ENCODE data around the gene APCDD1.

Gene APCDD1

DNA sequence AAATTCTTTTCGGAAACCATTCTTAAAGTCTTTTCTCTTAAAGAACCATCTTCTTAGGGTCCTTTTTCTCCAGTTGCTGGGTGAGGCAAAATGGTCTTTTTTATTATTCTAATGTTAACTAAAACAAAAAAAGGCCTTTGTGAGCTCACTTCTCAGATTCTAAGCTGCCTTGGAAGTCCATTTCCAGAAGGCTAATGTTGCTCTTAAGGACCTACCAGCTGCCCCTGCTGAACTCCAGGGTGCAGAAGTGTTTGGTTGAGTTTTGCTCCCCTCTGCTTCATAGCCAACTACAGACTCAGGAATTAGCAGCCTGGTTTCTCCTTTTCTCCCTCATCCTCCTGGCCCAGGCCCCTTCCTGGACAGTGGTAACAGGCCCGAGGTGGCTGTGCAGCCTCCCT lies 23.4 kb downstream of the APCDD1 start:
- H3K36me3 ChIP-seq (ENCODE audit: control insufficient read depth, insufficient read depth, low read length, severe bottlenecking), result peaks cover 79% of the 10 kb centered on the region
- DNase-seq (ENCODE audit: low read depth), result no peak
- no peak overlapping the region for H3K9ac ChIP-seq (ENCODE audit: low read length)
- no peaks in the 10 kb centered on the region for H3K9me3 ChIP-seq (ENCODE audit: control insufficient read depth, low read length)
- peaks cover 4% of the 10 kb centered on the region for H3K4me1 ChIP-seq (ENCODE audit: control insufficient read depth, insufficient read depth, low read length)
- no peak overlapping the region for H3K4me3 ChIP-seq (ENCODE audit: low read length)
- H3K27me3 ChIP-seq (replicated peaks; ENCODE audit: control insufficient read depth, insufficient read depth, low read length), result no peaks in the 10 kb centered on the region

DNA sequence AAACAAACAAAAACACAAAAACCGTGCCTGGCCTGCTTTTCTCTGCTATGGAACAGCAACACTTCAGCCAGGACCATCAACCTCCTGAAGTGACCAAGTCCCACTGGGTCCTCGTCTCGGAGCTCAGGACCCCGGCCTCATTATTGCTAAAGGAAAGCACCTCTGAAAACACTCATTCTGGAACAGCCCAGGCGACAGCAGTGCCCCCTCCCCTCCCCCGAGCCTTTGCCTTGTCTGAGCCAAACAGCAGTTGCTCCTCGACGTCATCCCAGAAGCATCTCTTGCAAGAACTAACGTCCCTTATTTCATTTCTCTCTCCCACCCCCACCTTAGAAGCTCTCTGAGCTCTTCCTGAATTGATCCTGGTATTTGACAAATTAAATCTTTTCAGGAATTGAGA lies 27.4 kb downstream of the APCDD1 start:
- H3K4me1 ChIP-seq (ENCODE audit: control insufficient read depth, insufficient read depth, low read length), result peaks cover 4% of the 10 kb centered on the region
- no peak overlapping the region for H3K9ac ChIP-seq (ENCODE audit: low read length)
- DNase-seq (ENCODE audit: low read depth), result no peak
- H3K9me3 ChIP-seq (ENCODE audit: control insufficient read depth, low read length), result no peaks in the 10 kb centered on the region
- H3K27me3 ChIP-seq (replicated peaks; ENCODE audit: control insufficient read depth, insufficient read depth, low read length), result no peaks in the 10 kb centered on the region
- peaks cover 75% of the 10 kb centered on the region for H3K36me3 ChIP-seq (ENCODE audit: control insufficient read depth, insufficient read depth, low read length, severe bottlenecking)
- H3K4me3 ChIP-seq (ENCODE audit: low read length), result no peak overlapping the region

DNA sequence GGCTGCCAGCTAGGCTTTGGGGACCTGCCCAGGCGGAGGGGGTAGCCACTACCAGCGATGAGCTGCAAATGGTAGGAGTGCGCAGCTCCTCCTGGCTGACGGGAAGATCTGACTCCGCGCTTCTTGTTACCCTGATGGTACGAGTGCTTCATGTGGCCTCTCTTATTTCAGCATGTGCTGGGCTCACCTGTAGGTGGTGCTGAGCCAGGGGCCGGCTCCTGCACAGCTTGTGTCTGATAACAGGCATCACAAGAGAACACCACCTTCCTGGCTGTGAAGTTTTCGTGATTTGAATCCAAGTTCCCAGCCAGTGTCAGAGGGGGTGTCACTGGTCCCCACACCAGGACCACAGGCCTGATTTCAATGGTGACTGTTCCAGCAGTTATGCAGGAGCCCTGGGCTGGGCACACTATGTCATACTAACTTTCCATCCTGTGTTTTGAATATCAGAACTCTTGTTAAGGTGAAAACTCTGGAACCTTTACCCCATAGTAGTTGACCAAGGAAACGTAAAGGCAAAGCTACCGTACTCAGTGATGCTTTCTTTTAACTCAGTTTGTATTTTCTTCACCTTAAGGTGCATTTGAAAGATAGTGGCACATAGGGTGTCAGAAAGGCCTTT lies 28.0 kb downstream of the APCDD1 start:
- no peaks in the 10 kb centered on the region for H3K9me3 ChIP-seq (ENCODE audit: control insufficient read depth, low read length)
- no peaks in the 10 kb centered on the region for H3K27me3 ChIP-seq (replicated peaks; ENCODE audit: control insufficient read depth, insufficient read depth, low read length)
- H3K36me3 ChIP-seq (ENCODE audit: control insufficient read depth, insufficient read depth, low read length, severe bottlenecking), result peaks cover 77% of the 10 kb centered on the region
- H3K9ac ChIP-seq (ENCODE audit: low read length), result no peak overlapping the region
- no peak overlapping the region for H3K4me3 ChIP-seq (ENCODE audit: low read length)
- no peaks in the 10 kb centered on the region for H3K4me1 ChIP-seq (ENCODE audit: control insufficient read depth, insufficient read depth, low read length)
- no peak for DNase-seq (ENCODE audit: low read depth)

DNA sequence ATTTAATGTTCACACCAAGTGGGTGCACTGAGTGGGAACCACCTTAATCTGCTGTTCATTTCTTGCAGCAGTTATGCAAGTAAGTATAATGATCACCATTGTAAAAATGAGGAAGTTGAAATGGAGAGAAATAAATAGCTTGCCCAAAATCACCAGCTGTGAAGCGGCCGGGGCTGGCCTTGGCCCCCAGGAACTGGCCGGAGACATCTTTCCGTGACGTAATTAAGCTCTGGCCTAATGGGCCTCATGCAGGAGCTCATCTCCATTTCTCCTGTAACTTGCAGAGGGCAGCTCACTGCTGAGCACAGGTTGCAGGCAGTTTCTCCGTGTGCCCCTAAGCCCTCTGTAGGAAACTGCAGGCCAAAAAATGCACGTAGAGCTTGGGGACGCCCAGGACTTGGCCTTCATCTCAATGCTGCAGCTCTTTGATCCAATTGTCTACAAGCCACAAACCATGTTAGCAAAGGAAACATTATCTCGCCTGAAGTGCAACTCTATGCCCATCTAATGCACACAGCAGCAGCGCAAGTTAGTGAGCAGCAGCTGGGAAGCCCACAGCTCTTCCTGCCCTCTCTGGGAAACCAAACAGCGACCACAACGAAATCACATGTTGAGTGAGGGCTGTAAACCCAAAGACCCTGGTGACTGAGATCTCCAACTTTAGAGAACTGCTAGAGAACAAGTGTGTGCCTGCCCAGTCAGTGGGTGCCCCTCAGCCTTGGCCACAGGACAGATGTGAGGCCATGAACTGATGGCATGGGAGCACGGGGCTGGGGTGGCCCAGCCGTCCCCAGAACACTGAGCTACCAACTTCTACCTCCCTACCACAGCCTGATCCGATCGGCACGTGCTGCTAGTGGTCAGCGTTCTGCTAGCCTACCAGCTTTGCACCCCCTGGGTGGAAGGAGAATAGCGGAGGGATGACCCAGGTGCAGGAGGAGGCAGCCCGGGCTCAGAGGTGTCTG lies 28.8 kb downstream of the APCDD1 start:
- H3K4me1 ChIP-seq (ENCODE audit: control insufficient read depth, insufficient read depth, low read length), result no peaks in the 10 kb centered on the region
- no peak for DNase-seq (ENCODE audit: low read depth)
- H3K9ac ChIP-seq (ENCODE audit: low read length), result no peak overlapping the region
- no peaks in the 10 kb centered on the region for H3K9me3 ChIP-seq (ENCODE audit: control insufficient read depth, low read length)
- peaks cover 77% of the 10 kb centered on the region for H3K36me3 ChIP-seq (ENCODE audit: control insufficient read depth, insufficient read depth, low read length, severe bottlenecking)
- no peak overlapping the region for H3K4me3 ChIP-seq (ENCODE audit: low read length)
- H3K27me3 ChIP-seq (replicated peaks; ENCODE audit: control insufficient read depth, insufficient read depth, low read length), result no peaks in the 10 kb centered on the region

DNA sequence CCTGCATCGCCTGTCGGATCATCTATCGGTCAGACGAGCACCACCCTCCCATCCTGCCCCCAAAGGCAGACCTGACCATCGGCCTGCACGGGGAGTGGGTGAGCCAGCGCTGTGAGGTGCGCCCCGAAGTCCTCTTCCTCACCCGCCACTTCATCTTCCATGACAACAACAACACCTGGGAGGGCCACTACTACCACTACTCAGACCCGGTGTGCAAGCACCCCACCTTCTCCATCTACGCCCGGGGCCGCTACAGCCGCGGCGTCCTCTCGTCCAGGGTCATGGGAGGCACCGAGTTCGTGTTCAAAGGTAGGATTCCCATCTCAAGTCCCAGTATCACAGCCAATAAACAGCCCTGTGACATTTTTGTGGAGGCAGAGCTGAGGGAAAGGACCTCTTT lies 31.0 kb downstream of the APCDD1 start:
- H3K4me3 ChIP-seq (ENCODE audit: low read length), result no peak overlapping the region

DNA sequence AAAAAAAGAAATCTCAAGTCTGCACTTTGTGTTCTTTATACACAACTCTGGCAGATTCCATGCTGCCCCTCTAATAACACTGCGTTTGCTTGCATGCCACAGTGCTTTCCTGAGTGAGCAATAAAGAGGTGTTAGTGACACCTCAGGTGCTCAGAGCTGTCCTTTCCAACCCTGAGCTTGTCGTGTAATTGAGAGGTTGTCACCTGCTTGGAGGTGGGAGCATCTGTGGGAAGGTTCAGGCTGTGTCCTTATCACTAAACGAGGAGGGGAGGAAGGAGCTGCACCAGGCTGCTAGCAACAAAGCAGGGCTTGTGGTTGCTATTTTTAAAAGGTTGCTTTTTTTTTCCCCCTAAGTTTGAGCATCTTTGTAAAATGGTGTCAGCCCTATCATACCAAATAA lies 31.9 kb downstream of the APCDD1 start:
- Histone ChIP-seq H3K4me3 (ENCODE audit: low read length) (no peak overlapping the region), H3K4me1 (ENCODE audit: control insufficient read depth, insufficient read depth, low read length) (no peaks in the 10 kb centered on the region), H3K9ac (ENCODE audit: low read length) (no peak overlapping the region), H3K36me3 (ENCODE audit: control insufficient read depth, insufficient read depth, low read length, severe bottlenecking) (peaks cover 68% of the 10 kb centered on the region), H3K9me3 (ENCODE audit: control insufficient read depth, low read length) (no peaks in the 10 kb centered on the region), H3K27me3 (replicated peaks; ENCODE audit: control insufficient read depth, insufficient read depth, low read length) (no peaks in the 10 kb centered on the region)
- no peak for DNase-seq (ENCODE audit: low read depth)

More for the DNA sequence above, 31.0 kb downstream of the APCDD1 start:
- Histone ChIP-seq H3K9me3 (ENCODE audit: control insufficient read depth, low read length) (no peaks in the 10 kb centered on the region), H3K9ac (ENCODE audit: low read length) (no peak overlapping the region), H3K27me3 (replicated peaks; ENCODE audit: control insufficient read depth, insufficient read depth, low read length) (no peaks in the 10 kb centered on the region), H3K4me1 (ENCODE audit: control insufficient read depth, insufficient read depth, low read length) (no peaks in the 10 kb centered on the region), H3K36me3 (ENCODE audit: control insufficient read depth, insufficient read depth, low read length, severe bottlenecking) (peaks cover 73% of the 10 kb centered on the region)
- DNase-seq (ENCODE audit: low read depth), result no peak

DNA sequence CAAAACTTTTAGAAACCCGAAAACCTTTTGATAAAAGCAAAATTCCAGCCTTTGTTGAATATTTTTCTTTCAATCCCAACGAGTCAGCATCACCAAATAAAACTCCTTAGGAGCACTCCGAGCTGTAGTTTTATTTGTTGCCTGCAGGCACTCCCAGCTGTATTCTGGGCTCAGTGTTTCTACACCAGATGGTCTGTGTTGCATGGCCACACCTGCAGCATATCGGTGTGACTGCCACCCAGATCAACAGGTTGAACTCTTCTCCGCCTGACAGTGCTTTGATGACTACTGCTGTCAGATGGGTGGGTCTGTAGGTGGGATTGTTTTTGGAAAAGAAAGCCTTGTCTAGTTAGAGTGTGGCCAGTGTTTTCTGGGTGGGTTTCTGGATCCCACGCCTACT lies 32.7 kb downstream of the APCDD1 start:
- H3K36me3 ChIP-seq (ENCODE audit: control insufficient read depth, insufficient read depth, low read length, severe bottlenecking), result peaks cover 63% of the 10 kb centered on the region
- no peaks in the 10 kb centered on the region for H3K4me1 ChIP-seq (ENCODE audit: control insufficient read depth, insufficient read depth, low read length)
- H3K9ac ChIP-seq (ENCODE audit: low read length), result no peak overlapping the region
- no peaks in the 10 kb centered on the region for H3K27me3 ChIP-seq (replicated peaks; ENCODE audit: control insufficient read depth, insufficient read depth, low read length)
- no peak overlapping the region for H3K4me3 ChIP-seq (ENCODE audit: low read length)
- H3K9me3 ChIP-seq (ENCODE audit: control insufficient read depth, low read length), result no peaks in the 10 kb centered on the region
- DNase-seq (ENCODE audit: low read depth), result no peak

DNA sequence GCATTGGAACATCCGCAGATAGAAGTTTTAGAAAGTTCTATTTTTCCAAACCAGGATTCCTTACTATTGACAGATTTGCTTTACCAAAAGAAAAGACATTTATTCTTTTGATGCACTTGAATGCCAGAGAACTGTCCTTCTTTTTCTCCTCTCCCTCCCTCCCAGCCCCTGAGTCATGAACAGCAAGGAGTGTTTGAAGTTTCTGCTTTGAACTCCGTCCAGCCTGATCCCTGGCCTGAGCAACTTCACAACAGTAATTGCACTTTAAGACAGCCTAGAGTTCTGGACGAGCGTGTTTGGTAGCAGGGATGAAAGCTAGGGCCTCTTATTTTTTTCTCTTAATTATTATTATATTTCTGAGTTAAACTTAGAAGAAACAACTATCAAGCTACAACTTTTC lies 33.6 kb downstream of the APCDD1 start:
- H3K9me3 ChIP-seq (ENCODE audit: control insufficient read depth, low read length), result no peaks in the 10 kb centered on the region
- H3K4me3 ChIP-seq (ENCODE audit: low read length), result no peak overlapping the region
- H3K27me3 ChIP-seq (replicated peaks; ENCODE audit: control insufficient read depth, insufficient read depth, low read length), result no peaks in the 10 kb centered on the region
- H3K36me3 ChIP-seq (ENCODE audit: control insufficient read depth, insufficient read depth, low read length, severe bottlenecking), result peaks cover 63% of the 10 kb centered on the region
- H3K4me1 ChIP-seq (ENCODE audit: control insufficient read depth, insufficient read depth, low read length), result no peaks in the 10 kb centered on the region
- H3K9ac ChIP-seq (ENCODE audit: low read length), result no peak overlapping the region
- DNase-seq (ENCODE audit: low read depth), result no peak

DNA sequence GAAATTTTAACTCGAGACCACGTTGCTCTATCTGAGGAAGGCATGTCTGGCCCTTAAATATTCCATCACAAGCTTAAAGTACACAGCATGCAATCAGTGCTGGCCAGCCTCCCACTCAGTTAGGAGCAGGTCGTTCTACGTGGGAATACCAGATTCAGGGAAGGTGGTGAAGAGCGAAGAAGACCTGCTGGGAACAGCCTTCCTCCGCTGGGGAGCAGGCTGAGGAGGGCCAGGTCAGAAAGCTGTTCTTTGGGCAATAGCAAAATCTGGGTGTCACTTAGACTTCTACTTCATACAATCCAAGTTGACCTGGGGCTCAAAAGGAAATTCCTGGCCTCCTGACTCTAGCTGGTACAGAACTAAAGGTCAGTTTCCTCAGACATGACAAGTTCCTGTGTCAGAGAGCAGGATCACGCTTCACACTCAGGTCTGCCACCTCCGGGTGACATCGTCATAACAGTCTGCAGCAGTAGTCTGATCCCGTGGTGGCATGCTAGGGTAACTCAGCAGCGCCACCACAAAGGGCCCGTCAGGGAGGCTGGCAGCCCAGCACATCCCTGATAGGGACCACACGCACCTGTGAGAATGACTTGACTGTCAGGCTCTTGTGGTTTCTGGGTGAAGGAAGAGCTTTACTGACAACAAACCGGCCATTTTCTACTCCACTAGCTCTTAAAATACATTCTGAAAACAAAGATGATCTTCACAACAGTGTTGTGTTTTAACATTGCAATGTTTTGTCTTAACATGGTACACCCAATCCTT lies 36.1 kb downstream of the APCDD1 start:
- Histone ChIP-seq H3K4me1 (ENCODE audit: control insufficient read depth, insufficient read depth, low read length) (peaks cover 3% of the 10 kb centered on the region), H3K36me3 (ENCODE audit: control insufficient read depth, insufficient read depth, low read length, severe bottlenecking) (peaks cover 45% of the 10 kb centered on the region), H3K9me3 (ENCODE audit: control insufficient read depth, low read length) (no peaks in the 10 kb centered on the region), H3K9ac (ENCODE audit: low read length) (no peak overlapping the region), H3K27me3 (replicated peaks; ENCODE audit: control insufficient read depth, insufficient read depth, low read length) (no peaks in the 10 kb centered on the region), H3K4me3 (ENCODE audit: low read length) (no peak overlapping the region)
- DNase-seq (ENCODE audit: low read depth), result no peak

DNA sequence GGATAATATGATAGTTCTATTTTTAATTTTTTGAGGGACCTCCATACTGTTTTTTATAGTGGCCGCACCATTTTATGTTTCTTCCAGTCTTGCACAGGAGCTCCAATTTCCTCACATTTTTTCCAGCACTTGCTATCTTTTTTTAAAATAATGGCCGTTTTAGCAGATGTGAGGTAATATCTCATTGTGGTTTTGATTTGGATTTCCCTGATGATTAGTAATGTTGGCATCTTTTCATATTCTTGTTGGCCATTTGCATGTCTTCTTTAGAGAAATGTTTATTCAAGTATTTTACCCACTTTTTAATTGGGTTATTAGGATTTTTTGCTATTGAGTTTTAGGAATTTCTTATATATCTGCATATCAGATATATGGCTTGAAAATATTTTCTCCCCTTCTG lies 41.5 kb downstream of the APCDD1 start:
- H3K9me3 ChIP-seq (ENCODE audit: control insufficient read depth, low read length), result no peaks in the 10 kb centered on the region
- no peak overlapping the region for H3K9ac ChIP-seq (ENCODE audit: low read length)
- DNase-seq (ENCODE audit: low read depth), result no peak
- H3K36me3 ChIP-seq (ENCODE audit: control insufficient read depth, insufficient read depth, low read length, severe bottlenecking), result no peaks in the 10 kb centered on the region
- no peaks in the 10 kb centered on the region for H3K27me3 ChIP-seq (replicated peaks; ENCODE audit: control insufficient read depth, insufficient read depth, low read length)
- H3K4me1 ChIP-seq (ENCODE audit: control insufficient read depth, insufficient read depth, low read length), result peaks cover 24% of the 10 kb centered on the region
- no peak overlapping the region for H3K4me3 ChIP-seq (ENCODE audit: low read length)

DNA sequence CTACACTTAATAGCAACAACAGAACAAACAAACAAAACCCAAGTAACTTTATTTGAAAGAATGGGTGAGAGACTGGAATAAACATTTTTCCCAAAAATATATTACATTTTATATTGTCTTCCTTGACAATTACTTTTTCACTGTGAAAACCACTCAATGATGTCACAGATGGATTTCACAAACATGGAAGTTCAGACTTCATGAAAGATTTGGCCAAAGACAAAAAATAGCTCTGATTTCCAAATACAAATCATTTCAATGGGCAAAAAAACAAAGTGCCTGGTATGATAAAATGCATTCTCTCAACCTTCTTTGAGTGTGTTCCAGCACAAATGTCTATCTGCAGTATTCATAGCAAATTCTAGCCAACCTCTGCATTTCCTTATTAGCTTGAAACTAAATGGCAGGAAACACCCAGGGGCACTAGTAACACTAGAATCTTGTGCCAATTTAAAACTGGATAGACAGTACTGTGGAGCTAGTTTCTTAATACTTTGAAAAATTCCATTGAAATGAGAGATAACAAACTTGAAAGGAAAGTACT lies 42.8 kb downstream of the APCDD1 start:
- H3K4me1 ChIP-seq (ENCODE audit: control insufficient read depth, insufficient read depth, low read length), result peaks cover 24% of the 10 kb centered on the region
- H3K4me3 ChIP-seq (ENCODE audit: low read length), result peak overlapping the region; percentile 47
- H3K9ac ChIP-seq (ENCODE audit: low read length), result peak overlapping the region; percentile 32
- no peaks in the 10 kb centered on the region for H3K27me3 ChIP-seq (replicated peaks; ENCODE audit: control insufficient read depth, insufficient read depth, low read length)
- peak; percentile 76 for DNase-seq (ENCODE audit: low read depth)
- H3K9me3 ChIP-seq (ENCODE audit: control insufficient read depth, low read length), result no peaks in the 10 kb centered on the region
- H3K36me3 ChIP-seq (ENCODE audit: control insufficient read depth, insufficient read depth, low read length, severe bottlenecking), result no peaks in the 10 kb centered on the region

Measured in adipocyte (in vitro differentiated cells).